ENCODE measurements around the gene SNX8.

SNX8 gene, protein sequence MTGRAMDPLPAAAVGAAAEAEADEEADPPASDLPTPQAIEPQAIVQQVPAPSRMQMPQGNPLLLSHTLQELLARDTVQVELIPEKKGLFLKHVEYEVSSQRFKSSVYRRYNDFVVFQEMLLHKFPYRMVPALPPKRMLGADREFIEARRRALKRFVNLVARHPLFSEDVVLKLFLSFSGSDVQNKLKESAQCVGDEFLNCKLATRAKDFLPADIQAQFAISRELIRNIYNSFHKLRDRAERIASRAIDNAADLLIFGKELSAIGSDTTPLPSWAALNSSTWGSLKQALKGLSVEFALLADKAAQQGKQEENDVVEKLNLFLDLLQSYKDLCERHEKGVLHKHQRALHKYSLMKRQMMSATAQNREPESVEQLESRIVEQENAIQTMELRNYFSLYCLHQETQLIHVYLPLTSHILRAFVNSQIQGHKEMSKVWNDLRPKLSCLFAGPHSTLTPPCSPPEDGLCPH

GRCh38 chr7:2314209-2314955 is at the start of gene SNX8:
TSS of gene SNX8 (minus strand) at chr7:2314441. CDS start at chr7:2314421, 20 bp downstream.
- TF ChIP-seq, protein P1, sequence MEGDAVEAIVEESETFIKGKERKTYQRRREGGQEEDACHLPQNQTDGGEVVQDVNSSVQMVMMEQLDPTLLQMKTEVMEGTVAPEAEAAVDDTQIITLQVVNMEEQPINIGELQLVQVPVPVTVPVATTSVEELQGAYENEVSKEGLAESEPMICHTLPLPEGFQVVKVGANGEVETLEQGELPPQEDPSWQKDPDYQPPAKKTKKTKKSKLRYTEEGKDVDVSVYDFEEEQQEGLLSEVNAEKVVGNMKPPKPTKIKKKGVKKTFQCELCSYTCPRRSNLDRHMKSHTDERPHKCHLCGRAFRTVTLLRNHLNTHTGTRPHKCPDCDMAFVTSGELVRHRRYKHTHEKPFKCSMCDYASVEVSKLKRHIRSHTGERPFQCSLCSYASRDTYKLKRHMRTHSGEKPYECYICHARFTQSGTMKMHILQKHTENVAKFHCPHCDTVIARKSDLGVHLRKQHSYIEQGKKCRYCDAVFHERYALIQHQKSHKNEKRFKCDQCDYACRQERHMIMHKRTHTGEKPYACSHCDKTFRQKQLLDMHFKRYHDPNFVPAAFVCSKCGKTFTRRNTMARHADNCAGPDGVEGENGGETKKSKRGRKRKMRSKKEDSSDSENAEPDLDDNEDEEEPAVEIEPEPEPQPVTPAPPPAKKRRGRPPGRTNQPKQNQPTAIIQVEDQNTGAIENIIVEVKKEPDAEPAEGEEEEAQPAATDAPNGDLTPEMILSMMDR (IDR thresholded peaks at IDR 0.05; ENCODE audit: borderline replicate concordance, insufficient read depth, low read depth, low read length), result 0 out of 2 replicates have a peak, but pooled peaks have one; percentile 5
- H3K4me3 ChIP-seq (ENCODE audit: low read depth, low read length), result peak within 1 kb of the TSS; percentile 93

GRCh38 chr7:2362385-2363088 is 48.3 kb upstream of the SNX8 start:
- no peak overlapping the region for H3K4me3 ChIP-seq (ENCODE audit: low read depth, low read length)
- TF ChIP-seq, protein P1 (IDR thresholded peaks at IDR 0.05; ENCODE audit: borderline replicate concordance, insufficient read depth, low read depth, low read length), result no peak

DNA sequence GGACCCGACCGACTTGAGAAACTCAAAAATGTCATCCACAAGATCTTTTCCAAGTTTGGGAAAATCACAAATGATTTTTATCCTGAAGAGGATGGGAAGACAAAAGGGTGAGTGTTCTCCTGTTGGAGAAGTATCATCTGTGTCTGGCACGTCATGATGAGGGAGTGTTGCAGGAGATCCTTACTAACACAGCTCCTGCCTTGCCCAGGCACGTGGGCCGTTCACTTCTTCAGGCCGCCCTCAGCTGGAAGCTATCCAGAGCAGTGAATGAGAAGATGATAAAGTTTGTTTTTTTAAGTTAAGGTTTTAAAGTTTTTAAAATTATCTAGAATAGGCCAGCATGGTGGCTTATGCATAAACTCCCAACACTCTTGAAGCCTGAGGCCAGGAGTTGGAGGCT is 46.6 kb upstream of the SNX8 start:
- H3K4me3 ChIP-seq (ENCODE audit: low read depth, low read length), result no peak overlapping the region
- TF ChIP-seq, protein P1 (IDR thresholded peaks at IDR 0.05; ENCODE audit: borderline replicate concordance, insufficient read depth, low read depth, low read length), result no peak

- no peak overlapping the region for H3K4me3 ChIP-seq (ENCODE audit: low read depth, low read length)
- TF ChIP-seq, protein P1 (IDR thresholded peaks at IDR 0.05; ENCODE audit: borderline replicate concordance, insufficient read depth, low read depth, low read length), result no peak
Observed at GRCh38 chr7:2359610-2360009, 45.4 kb upstream of the SNX8 start.

GRCh38 chr7:2358968-2359527 is 44.8 kb upstream of the SNX8 start:
- H3K4me3 ChIP-seq (ENCODE audit: low read depth, low read length), result no peak overlapping the region
- TF ChIP-seq, protein P1 (IDR thresholded peaks at IDR 0.05; ENCODE audit: borderline replicate concordance, insufficient read depth, low read depth, low read length), result no peak

DNA sequence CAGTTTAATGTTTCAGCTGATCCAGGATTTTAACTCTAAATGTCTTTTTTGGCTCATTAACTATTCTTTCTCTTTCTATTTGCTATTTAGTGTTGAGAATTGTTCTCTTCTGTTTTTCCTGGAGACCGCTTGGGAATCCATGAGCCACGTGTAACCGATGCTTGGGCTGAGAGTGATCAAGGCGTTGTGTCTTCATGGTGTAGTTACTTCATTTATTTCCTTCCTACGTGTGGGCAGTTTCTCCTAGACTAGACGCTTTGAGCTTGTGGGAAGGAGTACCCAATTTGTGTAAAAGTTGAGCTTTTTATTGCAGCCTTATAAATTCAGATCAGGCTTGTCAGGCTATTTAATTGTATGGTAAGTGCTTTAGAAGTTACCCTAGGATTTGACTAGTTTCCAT is 43.3 kb upstream of the SNX8 start:
- TF ChIP-seq, protein P1 (IDR thresholded peaks at IDR 0.05; ENCODE audit: borderline replicate concordance, insufficient read depth, low read depth, low read length), result no peak
- H3K4me3 ChIP-seq (ENCODE audit: low read depth, low read length), result no peak overlapping the region

All from GM12875 (cell line).